ENCODE data around the gene SYT12.
A peak's percentile ranks its signal among the peaks of the same experiment; 100 is the strongest.

Gene SYT12

GRCh38 chr11:67024410-67024809 is 1.5 kb downstream of the SYT12 start:
- DNase-seq (ENCODE audit: low read depth) = no peak
- H3K4me3 ChIP-seq (ENCODE audit: low read depth, low read length) = peak overlapping the region; percentile 57
- TF ChIP-seq CTCF (conservative IDR thresholded peaks at IDR 0.05; ENCODE audit: low read depth, low read length) = no peak

- no peak overlapping the region for H3K4me3 ChIP-seq (ENCODE audit: low read depth, low read length)
- no peak for DNase-seq (ENCODE audit: low read depth)
- TF ChIP-seq CTCF (conservative IDR thresholded peaks at IDR 0.05; ENCODE audit: low read depth, low read length) = no peak
Measured at GRCh38 chr11:67024966-67025365, 2.0 kb downstream of the SYT12 start.

GRCh38 chr11:67025750-67026149 is 2.8 kb downstream of the SYT12 start:
- no peak overlapping the region for H3K4me3 ChIP-seq (ENCODE audit: low read depth, low read length)
- no peak for DNase-seq (ENCODE audit: low read depth)
- TF ChIP-seq CTCF (conservative IDR thresholded peaks at IDR 0.05; ENCODE audit: low read depth, low read length) = no peak

- no peak overlapping the region for H3K4me3 ChIP-seq (ENCODE audit: low read depth, low read length)
- no peak for TF ChIP-seq CTCF (conservative IDR thresholded peaks at IDR 0.05; ENCODE audit: low read depth, low read length)
- DNase-seq (ENCODE audit: low read depth) = no peak
Measured at GRCh38 chr11:67026941-67027340, 4.0 kb downstream of the SYT12 start.

- TF ChIP-seq CTCF (conservative IDR thresholded peaks at IDR 0.05; ENCODE audit: low read depth, low read length) = no peak
- no peak for DNase-seq (ENCODE audit: low read depth)
- H3K4me3 ChIP-seq (ENCODE audit: low read depth, low read length) = no peak overlapping the region
Measured at GRCh38 chr11:67027483-67027930, 4.6 kb downstream of the SYT12 start.

GRCh38 chr11:67027943-67028542 is 5.1 kb downstream of the SYT12 start:
- DNase-seq (ENCODE audit: low read depth) = no peak
- no peak overlapping the region for H3K4me3 ChIP-seq (ENCODE audit: low read depth, low read length)
- no peak for TF ChIP-seq CTCF (conservative IDR thresholded peaks at IDR 0.05; ENCODE audit: low read depth, low read length)

- no peak for TF ChIP-seq CTCF (conservative IDR thresholded peaks at IDR 0.05; ENCODE audit: low read depth, low read length)
- no peak for DNase-seq (ENCODE audit: low read depth)
- no peak overlapping the region for H3K4me3 ChIP-seq (ENCODE audit: low read depth, low read length)
Measured at GRCh38 chr11:67029146-67029545, 6.2 kb downstream of the SYT12 start.

All from choroid plexus epithelial cell (primary cell).